HG03045 (cell line): Measurements from ENCODE around the gene RALGAPA2.

ENCODE experiments used
- ATAC-seq: cut with Tn5 transposase; IDR thresholded peaks from one replicate; pipeline ENCODE4 v1.9.1; 2021; ENCODE audit warnings: mild to moderate bottlenecking, moderate library complexity; ENCODE audit not compliant: unreplicated experiment

Gene RALGAPA2

GRCh38 chr20:20585146-20585545 lies 127.3 kb downstream of the RALGAPA2 start:
- ATAC-seq = no peak

GRCh38 chr20:20582734-20583133 lies 129.7 kb downstream of the RALGAPA2 start:
- ATAC-seq = no peak

DNA sequence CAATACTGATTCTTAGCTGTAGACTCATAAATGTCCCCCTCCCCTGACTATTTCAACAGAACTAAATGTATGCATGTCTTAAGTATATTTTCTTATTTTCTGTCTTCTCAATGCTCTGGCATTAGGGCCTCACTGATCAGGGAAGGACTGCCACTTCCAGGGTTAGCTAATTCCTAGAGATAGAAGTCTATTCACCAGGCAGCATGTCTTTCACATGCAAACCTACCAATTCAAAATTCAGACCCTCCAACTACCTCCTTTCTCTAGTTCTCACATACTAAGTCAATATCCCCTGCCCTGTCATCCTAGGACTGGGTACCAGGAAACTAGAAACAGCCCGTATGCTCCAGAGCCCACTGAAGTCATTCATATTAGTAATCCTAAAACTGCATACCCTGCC lies 132.3 kb downstream of the RALGAPA2 start:
- ATAC-seq = no peak

DNA sequence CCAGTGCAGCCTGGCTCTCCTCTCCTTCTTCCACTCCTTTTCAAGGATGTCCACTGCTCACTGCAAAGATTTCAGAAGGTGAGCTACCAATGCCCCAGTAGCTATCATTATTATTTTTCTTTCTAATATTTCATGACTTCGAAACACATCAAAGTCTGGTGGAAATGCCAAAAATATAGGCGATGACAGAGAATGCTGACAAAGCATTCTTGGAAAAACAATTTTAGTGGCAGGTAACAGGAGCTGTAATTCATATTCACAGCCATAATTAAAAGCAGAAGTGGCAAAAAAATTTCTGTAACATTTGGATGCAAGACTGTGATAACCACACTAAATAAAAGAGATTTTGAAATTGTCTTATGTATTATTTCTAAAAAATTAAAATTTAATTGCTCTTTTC lies 133.6 kb downstream of the RALGAPA2 start:
- no peak for ATAC-seq

DNA sequence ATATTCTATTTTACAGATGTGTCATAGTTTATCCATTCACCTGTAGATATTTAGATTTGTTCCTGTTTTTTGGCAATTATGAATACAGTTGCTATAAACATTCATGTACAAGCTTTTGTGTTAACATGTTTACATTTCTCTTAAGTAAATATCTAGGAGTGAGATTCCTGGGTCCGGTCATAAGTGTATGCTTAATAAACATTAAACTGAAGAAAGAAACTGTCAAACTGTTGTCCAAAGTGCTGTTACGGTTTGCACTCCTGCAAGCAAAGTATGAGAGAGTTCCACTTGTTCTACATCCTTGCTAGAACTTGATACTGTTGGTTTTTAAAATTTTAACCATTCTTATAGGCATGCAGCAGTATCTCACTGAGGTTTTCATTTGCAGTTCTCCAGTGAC lies 138.6 kb downstream of the RALGAPA2 start:
- ATAC-seq = no peak

DNA sequence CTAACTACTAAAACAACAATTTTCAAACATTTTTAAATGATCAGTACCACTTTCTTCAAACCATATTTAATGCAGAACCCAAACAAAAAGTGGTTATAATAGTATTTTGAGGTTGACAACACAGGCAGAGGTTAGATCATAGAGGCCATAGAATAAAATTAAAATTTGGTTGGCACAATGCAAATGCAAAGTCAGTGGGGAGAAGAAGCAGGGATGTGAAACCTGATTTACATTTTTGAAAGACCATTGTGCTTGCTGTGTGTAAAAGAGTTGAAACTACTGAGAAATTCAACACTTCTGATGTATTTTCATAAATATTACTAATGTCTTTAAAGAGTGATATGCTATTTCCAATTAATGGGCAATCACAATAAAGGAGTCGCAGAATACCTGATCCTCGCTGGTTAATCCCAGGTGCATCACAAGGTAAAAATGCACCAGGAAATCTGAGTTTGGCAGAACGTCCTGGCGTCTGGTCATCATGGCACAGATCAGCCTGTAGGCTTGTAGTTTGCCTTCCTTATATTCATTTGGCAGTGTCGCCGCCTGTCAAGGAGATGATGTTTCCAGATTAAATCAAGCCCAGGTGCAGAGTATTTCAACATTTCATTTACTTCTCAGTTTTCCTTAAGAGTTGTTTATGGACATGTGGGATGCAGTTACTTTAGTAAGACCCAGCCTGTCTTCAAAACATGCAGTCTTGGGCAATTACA lies 141.2 kb downstream of the RALGAPA2 start:
- ATAC-seq = no peak

GRCh38 chr20:20568604-20569205 lies 143.7 kb downstream of the RALGAPA2 start:
- no peak for ATAC-seq

DNA sequence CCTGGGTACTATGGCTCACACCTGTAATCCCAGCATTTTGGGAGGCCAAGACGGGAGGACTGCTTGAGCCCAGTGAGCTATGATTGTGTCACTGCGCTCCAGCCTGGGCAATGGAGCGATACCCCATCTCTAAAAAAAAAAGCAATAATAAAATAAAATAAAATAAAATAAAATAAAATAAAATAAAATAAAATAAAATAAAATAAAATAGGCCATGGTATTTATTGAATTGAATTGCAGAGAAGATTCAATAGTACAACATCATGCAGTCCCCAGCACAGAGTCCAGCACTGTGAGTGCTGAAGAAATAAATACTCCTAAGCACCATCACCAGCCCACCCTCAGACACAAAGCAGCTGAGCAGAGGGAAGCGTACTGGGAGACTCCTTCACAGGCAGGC lies 144.7 kb downstream of the RALGAPA2 start:
- ATAC-seq = no peak

GRCh38 chr20:20566516-20566915 lies 145.9 kb downstream of the RALGAPA2 start:
- ATAC-seq = no peak

DNA sequence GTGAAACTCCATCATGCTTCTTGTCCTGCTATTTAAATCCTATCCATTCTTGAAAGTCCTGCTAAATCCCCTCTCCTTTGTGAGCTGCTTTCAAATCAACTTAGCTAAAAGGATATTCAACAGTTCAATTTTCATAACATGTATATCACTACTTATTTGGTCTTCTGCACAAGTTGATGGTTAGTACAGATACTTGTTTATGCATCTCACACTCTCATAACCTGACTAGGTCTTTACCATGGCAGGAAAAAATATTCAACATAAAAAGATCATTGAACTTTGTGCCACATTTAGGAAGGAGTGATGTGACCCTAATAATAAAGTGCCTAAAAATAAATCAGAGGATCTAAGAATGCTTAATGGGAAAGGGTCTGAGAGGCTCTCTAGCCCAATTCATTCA lies 148.2 kb downstream of the RALGAPA2 start:
- ATAC-seq = no peak

DNA sequence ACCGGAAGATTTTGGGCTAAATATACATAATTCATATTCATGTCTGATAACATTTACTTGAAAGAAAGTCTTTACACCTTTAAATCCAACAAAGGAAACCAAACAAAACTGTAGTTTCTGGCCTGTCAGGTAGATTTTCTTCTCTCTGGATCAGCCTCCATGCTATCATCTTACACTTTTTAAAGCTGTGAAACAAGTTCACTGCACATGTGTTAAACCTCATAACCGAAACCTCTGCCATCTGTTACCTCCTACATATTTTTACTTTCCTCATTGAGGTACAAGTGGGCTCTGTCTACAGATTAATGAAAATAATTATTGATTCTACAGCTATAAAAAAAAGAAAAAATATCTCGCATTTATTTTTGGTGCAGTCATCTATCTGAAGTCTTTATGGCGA lies 149.9 kb downstream of the RALGAPA2 start:
- ATAC-seq = no peak

- ATAC-seq = no peak
Observed at GRCh38 chr20:20561841-20562240, 150.6 kb downstream of the RALGAPA2 start.

DNA sequence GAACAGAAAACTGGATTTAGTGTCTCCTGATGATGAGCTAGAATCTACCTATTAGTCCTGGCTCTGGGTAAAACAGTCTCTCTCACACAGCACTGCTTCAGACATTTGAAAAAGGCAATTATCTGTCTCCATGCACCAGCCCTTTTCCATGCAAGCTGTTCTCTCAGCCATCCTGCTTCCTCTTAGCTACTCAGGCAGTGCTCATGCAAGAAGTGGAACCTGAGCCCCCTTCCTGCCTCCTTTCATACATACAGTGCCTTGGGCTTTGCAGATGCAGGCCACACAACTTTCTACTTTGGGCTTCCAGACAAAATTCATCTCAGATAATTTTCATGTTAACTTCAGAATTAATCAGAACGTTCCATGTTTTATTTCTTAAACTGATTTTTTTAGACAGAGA lies 151.3 kb downstream of the RALGAPA2 start:
- no peak for ATAC-seq

DNA sequence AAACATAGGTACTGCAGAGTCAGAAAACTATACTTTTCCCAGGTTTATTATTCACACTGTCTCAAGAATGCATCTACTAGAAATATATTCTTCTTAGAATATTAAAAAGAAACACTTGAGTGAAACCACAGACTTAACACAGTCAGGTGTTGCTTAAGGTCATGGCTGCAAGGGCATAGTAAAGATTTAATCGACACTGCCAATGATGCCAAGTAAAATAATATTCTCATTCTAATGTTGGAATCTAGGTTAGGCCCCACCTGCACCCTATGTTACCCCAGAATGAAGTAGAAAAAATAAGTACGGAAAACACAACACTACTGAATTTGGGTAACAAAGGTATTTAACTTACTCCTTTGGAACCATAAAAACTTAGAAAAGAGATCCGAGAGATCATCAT lies 155.0 kb downstream of the RALGAPA2 start:
- no peak for ATAC-seq

DNA sequence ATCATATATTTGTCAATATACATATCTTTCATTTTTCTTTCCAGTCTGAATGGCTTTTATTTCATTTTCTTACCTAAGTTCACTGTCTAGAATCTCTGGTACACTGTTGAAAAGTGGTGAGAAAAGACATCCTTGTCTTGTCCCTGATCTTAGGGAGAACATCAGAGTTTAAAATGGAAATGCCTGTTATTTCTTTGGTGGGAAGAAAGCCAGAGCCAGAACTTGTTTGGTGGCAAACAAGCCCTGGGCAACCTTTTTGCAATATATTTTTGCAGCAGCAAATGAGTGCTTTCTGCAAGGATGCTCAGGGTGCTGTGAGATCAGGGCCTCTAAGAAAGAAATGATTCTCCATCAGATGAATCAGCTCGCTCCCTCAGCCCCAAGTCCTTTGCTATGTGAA lies 156.6 kb downstream of the RALGAPA2 start:
- no peak for ATAC-seq

DNA sequence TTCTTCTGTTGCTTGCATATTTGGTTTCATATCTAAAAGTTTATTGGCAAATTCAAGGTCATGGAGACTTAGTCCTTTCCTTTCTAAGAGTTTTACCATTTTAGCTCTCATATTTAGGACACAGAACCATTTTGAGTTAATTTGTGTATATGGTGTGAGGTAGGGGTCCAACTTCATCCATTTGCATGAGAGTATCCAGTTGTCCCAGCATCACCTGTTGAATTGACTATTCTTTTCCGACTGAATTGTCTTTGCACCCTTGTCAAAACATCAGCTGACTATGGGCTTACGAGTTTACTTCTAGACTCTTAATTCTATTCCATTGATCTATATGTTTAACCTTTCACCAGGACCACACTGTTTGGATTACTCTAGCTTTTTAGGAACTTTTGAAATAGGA lies 157.5 kb downstream of the RALGAPA2 start:
- no peak for ATAC-seq

DNA sequence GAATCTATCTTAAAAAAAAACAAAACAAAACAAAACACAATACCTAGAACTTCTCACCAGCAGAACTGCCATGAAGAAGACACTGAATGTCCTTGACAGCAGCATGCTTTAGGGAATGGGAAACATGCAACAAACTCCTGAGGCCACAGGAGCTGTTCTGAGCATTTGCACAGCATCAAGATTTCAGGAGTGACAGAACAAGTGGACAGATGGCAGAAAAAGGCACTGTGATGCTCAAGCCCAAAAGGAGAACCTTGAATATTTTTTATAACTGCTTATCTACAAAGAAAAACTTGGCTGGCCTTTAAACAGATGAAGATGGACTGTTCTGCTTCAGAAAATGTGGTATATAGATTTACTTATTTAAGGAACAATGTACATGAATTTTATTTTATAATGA lies 158.9 kb downstream of the RALGAPA2 start:
- no peak for ATAC-seq

- no peak for ATAC-seq
Observed at GRCh38 chr20:20552076-20552475, 160.4 kb downstream of the RALGAPA2 start.

- no peak for ATAC-seq
Observed at GRCh38 chr20:20551409-20551808, 161.0 kb downstream of the RALGAPA2 start.

DNA sequence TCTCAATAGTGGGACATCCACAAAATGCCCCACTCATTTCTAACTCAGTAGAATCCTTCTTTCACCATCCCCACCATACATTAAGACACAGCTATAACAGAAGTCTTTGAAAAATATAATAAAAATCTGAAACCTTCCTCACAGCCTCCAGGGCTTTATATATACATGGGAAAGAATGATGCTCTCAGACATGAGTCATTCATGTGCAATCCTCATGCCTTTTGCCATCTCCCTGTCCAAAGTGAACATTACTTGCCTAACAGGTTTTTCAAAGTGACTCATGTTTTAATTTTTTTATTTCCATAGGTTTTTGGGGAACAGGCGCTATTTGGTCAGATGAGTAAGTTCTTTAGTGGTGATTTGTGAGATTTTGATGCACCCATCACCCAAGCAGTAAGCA lies 162.7 kb downstream of the RALGAPA2 start:
- no peak for ATAC-seq

- no peak for ATAC-seq
Observed at GRCh38 chr20:20549267-20549612, 163.2 kb downstream of the RALGAPA2 start.

- no peak for ATAC-seq
Observed at GRCh38 chr20:20548527-20549266, 163.7 kb downstream of the RALGAPA2 start.
